HCT116 (cell line): ENCODE results near the gene ZNF423.

ENCODE experiments used
- CEBPB ChIP-seq: IDR thresholded peaks from 2 replicates; pipeline ENCODE4 v1.6.1; 2012; ENCODE audit warnings: low read depth
- CTCF ChIP-seq, 3 experiments: fragments of 200-600 bp in 1 of 3; sonication (generic) in 1 of 3; IDR thresholded peaks in 2 of 3; conservative IDR thresholded peaks in 1 of 3; 2 replicates each; pipeline ENCODE4 v1.5.1; 2012 to 2017; ENCODE audit warnings: low read depth in 2 of 3, low read length in 2 of 3, antibody characterized with exemption in 1 of 3, borderline replicate concordance in 1 of 3, control low read depth in 1 of 3, mild to moderate bottlenecking in 1 of 3, mixed read lengths in 1 of 3, mixed run types in 1 of 3, moderate library complexity in 1 of 3; ENCODE audit not compliant: insufficient read depth in 1 of 3
- FOSL1 ChIP-seq: IDR thresholded peaks from 2 replicates; pipeline ENCODE4 v1.6.1; 2012; ENCODE audit warnings: low read depth
- POLR2A ChIP-seq: IDR thresholded peaks from 2 replicates; pipeline ENCODE4 v1.7.0; 2011; ENCODE audit warnings: borderline replicate concordance; ENCODE audit not compliant: insufficient read depth, insufficient read length; ENCODE audit errors: extremely low read depth
- RAD21 ChIP-seq: IDR thresholded peaks from 2 replicates; pipeline ENCODE4 v1.6.1; 2012; ENCODE audit warnings: low read depth, mild to moderate bottlenecking
- ZNF274 ChIP-seq: fragments of 200-500 bp; sonication (Bioruptor generic); IDR thresholded peaks from 2 replicates; pipeline ENCODE4 v1.6.1; 2014; ENCODE audit warnings: mild to moderate bottlenecking, low read depth, low read length, inconsistent platforms

GRCh38 chr16:49469311-49469670 is 386.6 kb downstream of the ZNF423 start:
- TF ChIP-seq CTCF (IDR thresholded peaks at IDR 0.05 in 2 of 3, conservative IDR thresholded peaks at IDR 0.05 in 1 of 3; ENCODE audit: borderline replicate concordance in 1 of 3, insufficient read depth in 1 of 3, low read depth in 2 of 3, low read length in 2 of 3) (no peak), ZNF274 (no peak), CEBPB (no peak), POLR2A (no peak), FOSL1 (no peak), RAD21 (no peak)
